K562 (cell line): ENCODE results near the gene CMTR2. TPM values are rescaled to one million over a fixed set of nuclear protein-coding genes. Genes with fewer than 3 reads are reported as not detected.

Source experiments
- ATAC-seq: fragments of 200-7000 bp; cut with Tn5 transposase; 3 replicates; pipeline ENCODE4 v1.9.1; 2020; ENCODE audit warnings: moderate library complexity
- BruUV-seq: library from RNA; stranded (reverse); fragments of 400-500 nt; replicated peaks from 2 replicates; lab custom pipeline; 2021; lab: Mats Ljungman, UMichigan
- CTCF ChIA-PET: fragments of 300-600 bp; formaldehyde crosslinking; extraction: SDS; loops from one replicate; lab custom pipeline; 2021; ENCODE audit warnings: low intra/inter-chr PET ratio; lab: Yijun Ruan, JAX
- POLR2A ChIA-PET: fragments of 300-600, 350-650 bp; sonication (Branson Sonifier 250); formaldehyde crosslinking; extraction: SDS; loops from one replicate; lab custom pipeline; 2021; ENCODE audit warnings: antibody characterized with exemption, inconsistent platforms; lab: Yijun Ruan, JAX
- DNase-seq, 4 experiments: peaks; one replicate each; pipeline versions ENCODE4 v3.0.0 to v3.0.0-alpha.2; 2011 to 2018; ENCODE audit warnings: low spot score in 3 of 4, mixed read lengths in 3 of 4; ENCODE audit errors: extremely low read depth in 1 of 4
- FAIRE-seq: peaks from 2 replicates; lab custom pipeline; 2011; peaks lifted over from hg19 to GRCh38; lab: Jason Lieb, UNC
- H2AFZ ChIP-seq: 2 replicates; pipeline ENCODE4 v1.6.0; 2011; ENCODE audit warnings: low read depth, low read length, control low read depth, inconsistent platforms
- H3K27ac ChIP-seq: fragments of 200-600 bp; 3 replicates; pipeline ENCODE4 v1.8.0; 2011; ENCODE audit warnings: low read depth, mild to moderate bottlenecking, control low read depth, inconsistent platforms, low read length, moderate library complexity, mixed read lengths; ENCODE audit errors: extremely low read depth
- H3K27me3 ChIP-seq, 2 experiments: fragments of 300-600 bp in 1 of 2; 2 replicates in 1 of 2; 3 replicates in 1 of 2; pipeline versions ENCODE4 v1.6.0 to v1.8.0; 2011; ENCODE audit warnings: inconsistent platforms in 2 of 2, low read length in 2 of 2, mild to moderate bottlenecking in 1 of 2, mixed read lengths in 1 of 2, moderate library complexity in 1 of 2; ENCODE audit not compliant: control insufficient read depth in 2 of 2, insufficient read depth in 2 of 2
- H3K36me3 ChIP-seq: fragments of 300-600 bp; 3 replicates; pipeline ENCODE4 v1.8.0; 2011; ENCODE audit warnings: mild to moderate bottlenecking, low read length, inconsistent platforms; ENCODE audit not compliant: control insufficient read depth, insufficient read depth
- H3K4me1 ChIP-seq, 2 experiments: fragments of 200-600 bp in 1 of 2; replicated peaks in 1 of 2; 2 replicates in 1 of 2; 3 replicates in 1 of 2; pipeline versions ENCODE4 v1.5.1 to v1.8.0; 2011; ENCODE audit warnings: inconsistent platforms in 2 of 2, low read length in 2 of 2, mild to moderate bottlenecking in 1 of 2, mixed read lengths in 1 of 2, moderate library complexity in 1 of 2; ENCODE audit not compliant: control insufficient read depth in 2 of 2, insufficient read depth in 2 of 2
- H3K4me2 ChIP-seq: 2 replicates; pipeline ENCODE4 v1.6.1; 2011; ENCODE audit warnings: low read length, control low read depth, inconsistent platforms, mixed read lengths; ENCODE audit not compliant: insufficient read depth
- H3K4me3 ChIP-seq: fragments of 200-600 bp; sonication (generic), shearing (Covaris generic); 2 replicates; pipeline ENCODE4 v1.5.1; 2016; ENCODE audit warnings: control low read depth, inconsistent platforms
- H3K79me2 ChIP-seq: fragments of 200-600 bp; 3 replicates; pipeline ENCODE4 v1.8.0; 2011; ENCODE audit warnings: low read length, inconsistent platforms; ENCODE audit not compliant: control insufficient read depth, insufficient read depth
- H3K9ac ChIP-seq, 2 experiments: 2 replicates each; pipeline versions ENCODE4 v1.6.0 to v1.6.1; 2011; ENCODE audit warnings: low read depth in 2 of 2, low read length in 2 of 2, control low read depth in 1 of 2, inconsistent platforms in 1 of 2, mild to moderate bottlenecking in 1 of 2, mixed read lengths in 1 of 2; ENCODE audit not compliant: insufficient read depth in 1 of 2
- H3K9me1 ChIP-seq: one replicate; pipeline ENCODE4 v1.6.0; 2011; ENCODE audit warnings: inconsistent platforms, mild to moderate bottlenecking, low read length, moderate library complexity; ENCODE audit not compliant: control insufficient read depth, insufficient read depth
- H3K9me3 ChIP-seq: replicated peaks from 2 replicates; pipeline ENCODE4 v1.5.1; 2011; ENCODE audit warnings: low read depth, low read length, inconsistent platforms; ENCODE audit not compliant: control insufficient read depth, insufficient read depth
- H4K20me1 ChIP-seq: replicated peaks from 2 replicates; pipeline ENCODE4 v1.6.1; 2011; ENCODE audit warnings: low read length, inconsistent platforms, mixed read lengths; ENCODE audit not compliant: control insufficient read depth, insufficient read depth
- NKRF ChIP-seq: fragments of 450-650 bp; IDR thresholded peaks from 2 replicates; pipeline ENCODE4 v1.6.1; 2016; ENCODE audit warnings: borderline replicate concordance
- RFX1 ChIP-seq: fragments of 450-650 bp; IDR thresholded peaks from 2 replicates; pipeline ENCODE4 v1.6.1; 2016; ENCODE audit warnings: mild to moderate bottlenecking, moderate library complexity
- SRF ChIP-seq, 2 experiments: fragments of 250-450, 450-650 bp in 1 of 2; sonication (Bioruptor Pico) in 1 of 2; sonication (generic) in 1 of 2; formaldehyde crosslinking; IDR thresholded peaks; 2 replicates each; pipeline versions ENCODE4 v1.5.0 to v1.5.1; 2020 to 2022; ENCODE audit warnings: mild to moderate bottlenecking in 1 of 2, missing genetic modification reagents in 1 of 2
- STAT5A ChIP-seq: IDR thresholded peaks from 2 replicates; pipeline ENCODE4 v1.6.1; 2012; ENCODE audit warnings: low read length, inconsistent platforms, borderline replicate concordance
- WGBS: fragments of 100-300 bp; shearing (Covaris generic); methylation state at CpG from one replicate; pipeline ENCODE4 v1.1.6; 2016; ENCODE audit warnings: low coverage, mixed read lengths; ENCODE audit not compliant: insufficient coverage; ENCODE audit errors: missing lambda C conversion rate; 5-methylcytosine and 5-hydroxymethylcytosine counted together
- in situ Hi-C: fragments of 300-500 bp; cut with MboI; formaldehyde crosslinking; loops from 4 replicates; pipeline ENCODE4 v1.15.0; 2018; ENCODE audit warnings: inconsistent platforms, mixed read lengths
- intact Hi-C: fragments of 100-400 bp; cut with micrococcal nuclease; formaldehyde crosslinking; loops from 2 replicates; pipeline ENCODE4 v1.14.2; 2022
- polyA plus RNA-seq, 8 experiments: library from polyadenylated mRNA; depleted of rRNA in 4 of 8; stranded (reverse) in 5 of 8; unstranded in 3 of 8; fragments of >200 nt; fragmentation: Nextera tagmentation in 2 of 8; fragmentation: Illumina TruSeq in 1 of 8; extraction: Ambion mirVana in 2 of 8; extraction: Trizol in 1 of 8; gene quantifications; 2 replicates each; pipeline versions ENCODE4 v1.2.1 to v1.2.3, GENCODE V29; 2011 to 2014; ENCODE audit warnings: inconsistent platforms in 1 of 8, missing spikeins in 1 of 8
- total RNA-seq, 7 experiments: library from RNA; depleted of rRNA in 6 of 7; stranded (reverse); fragments of >200 nt in 6 of 7; fragmentation: Illumina TruSeq in 2 of 7; extraction: Trizol in 2 of 7; gene quantifications; 2 replicates each; pipeline versions ENCODE4 v1.2.1 to v1.2.3, GENCODE V29; 2011 to 2021; ENCODE audit warnings: low replicate concordance in 1 of 7

Gene CMTR2
- total and polyA plus RNA-seq, 9 of the 15 experiments (the other 6 are each of a cell fraction or from before 2014, with no cell fraction given), result 4.6 to 24.8 (median 12.7) TPM

GRCh38 chr16:71263582-71263981 lies 25.6 kb downstream of the CMTR2 start:
- Histone ChIP-seq H3K27ac (no peak overlapping the region), H3K4me2 (no peak overlapping the region), H3K9ac (no peak overlapping the region), H3K4me3 (no peak overlapping the region), H2AFZ (no peak overlapping the region), H3K9me3 (no peaks in the 10 kb centered on the region), H3K36me3 (no peaks in the 10 kb centered on the region), H3K27me3 (peaks cover 3 to 6% of the 10 kb centered on the region in 2 experiments; a peak in 2 of 5 replicates), H3K79me2 (no peaks in the 10 kb centered on the region), H3K4me1 (no peaks in the 10 kb centered on the region), H4K20me1 (no peaks in the 10 kb centered on the region), H3K9me1 (no peaks in the 10 kb centered on the region)
- CTCF ChIA-PET, result no interaction called here
- FAIRE-seq (no peak), ATAC-seq (no peak), DNase-seq (no peak)
- no peak for TF ChIP-seq NKRF
- peak; percentile 46 for TF ChIP-seq RFX1
- peak; percentile 41; the same call in 1 of the 2 replicates for TF ChIP-seq STAT5A
- 0 out of 4 replicates have a peak, but pooled peaks of 1 of the 2 experiments have one; percentile 54 for TF ChIP-seq SRF (CRISPR knock-in tag; IDR thresholded peaks at IDR 0.05)
- intact Hi-C loops, result no loop called here
- in situ Hi-C loops, result no loop called here
- no TSS peak for BruUV-seq
- POLR2A ChIA-PET, result no interaction called here
- 0% methylated on average over 3 of the region's 3 CpGs for WGBS
